GM13976 (cell line): Measurements from ENCODE around the gene DISP3.

Experiments used
- DNase-seq: peaks from one replicate; pipeline ENCODE4 v3.0.0; 2012; ENCODE audit warnings: low spot score
- CTCF ChIP-seq: IDR thresholded peaks from 2 replicates; pipeline ENCODE4 v1.5.1; 2012; ENCODE audit warnings: borderline replicate concordance, mild to moderate bottlenecking; ENCODE audit not compliant: insufficient read depth; ENCODE audit errors: extremely low read depth, missing control alignments, control extremely low read depth
- in situ Hi-C: fragments of 300-500 bp; cut with MboI; formaldehyde crosslinking; loops from one replicate; pipeline ENCODE4 v1.12.0; 2022; ENCODE audit warnings: low sequenced_read_pairs, mixed read lengths, inconsistent platforms; ENCODE audit not compliant: unreplicated experiment

DISP3 gene

DNA sequence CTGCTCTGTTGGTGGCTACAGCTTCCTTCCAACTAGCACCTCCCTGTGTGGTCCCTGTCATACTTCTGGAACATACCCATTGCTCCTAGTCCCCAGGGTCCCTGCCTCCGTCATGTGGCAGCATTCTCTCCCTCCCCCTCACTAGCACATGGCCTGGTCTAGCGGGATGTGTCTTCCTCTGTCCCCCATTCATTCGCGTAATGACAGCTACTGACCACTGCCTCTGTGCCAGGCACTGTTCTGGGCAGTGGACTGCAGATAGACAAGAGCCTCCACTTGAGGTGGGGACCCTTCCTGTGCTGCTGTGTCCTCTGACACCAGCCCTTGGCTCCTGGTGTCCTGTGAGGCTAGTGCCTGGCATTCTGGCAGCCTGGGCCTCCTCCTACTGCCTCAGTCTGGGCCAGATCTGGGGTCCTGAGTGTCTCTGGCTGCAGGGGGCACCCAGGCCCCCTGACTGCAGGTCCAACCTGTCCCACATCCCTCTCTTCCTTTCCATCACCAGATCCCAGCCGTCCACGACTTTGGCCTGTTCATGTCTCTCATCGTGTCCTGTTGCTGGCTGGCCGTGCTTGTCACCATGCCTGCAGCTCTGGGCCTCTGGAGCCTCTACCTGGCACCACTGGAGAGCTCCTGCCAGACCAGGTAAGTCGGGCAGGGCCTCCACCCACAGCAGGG is 38.1 kb downstream of the DISP3 start:
- DNase-seq, result no peak

DNA sequence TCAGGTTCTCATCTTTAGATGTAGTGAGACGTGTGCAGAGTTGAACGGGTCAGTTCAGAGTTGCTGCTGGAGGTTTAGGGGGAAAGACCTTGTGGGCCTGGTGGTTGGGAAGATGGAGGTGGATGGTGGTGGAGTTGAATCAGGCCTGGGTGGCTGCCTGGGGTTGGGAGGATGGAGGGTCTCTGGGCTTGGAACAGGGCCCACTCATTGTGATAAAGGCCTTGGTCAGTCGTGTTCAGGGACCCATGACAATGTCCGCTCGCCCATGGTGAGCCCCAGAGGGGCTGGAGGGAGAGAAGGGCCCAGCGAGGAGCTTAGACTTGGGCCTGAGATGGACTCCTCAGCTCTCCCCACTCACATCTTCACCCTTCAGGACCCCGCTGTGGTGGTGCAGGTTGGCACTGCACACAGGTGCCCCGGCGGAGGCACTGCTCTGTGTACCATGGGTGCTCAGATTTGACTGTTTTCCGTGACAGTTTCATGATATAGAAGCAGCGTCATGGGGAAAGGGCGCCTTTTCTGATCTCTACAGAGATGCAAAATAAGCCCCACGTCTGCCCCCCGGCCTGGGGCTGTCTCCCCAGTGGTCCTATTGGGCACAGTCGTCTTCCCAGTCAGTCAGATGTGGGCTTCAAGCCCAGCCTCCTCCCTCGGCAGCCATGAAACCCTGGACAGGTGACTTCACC is 39.2 kb downstream of the DISP3 start:
- DNase-seq, result no peak
- in situ Hi-C loops, result no loop called here
- no peak for TF ChIP-seq CTCF

More for the DNA sequence above, 38.1 kb downstream of the DISP3 start:
- TF ChIP-seq CTCF, result no peak
- in situ Hi-C loops, result no loop called here

DNA sequence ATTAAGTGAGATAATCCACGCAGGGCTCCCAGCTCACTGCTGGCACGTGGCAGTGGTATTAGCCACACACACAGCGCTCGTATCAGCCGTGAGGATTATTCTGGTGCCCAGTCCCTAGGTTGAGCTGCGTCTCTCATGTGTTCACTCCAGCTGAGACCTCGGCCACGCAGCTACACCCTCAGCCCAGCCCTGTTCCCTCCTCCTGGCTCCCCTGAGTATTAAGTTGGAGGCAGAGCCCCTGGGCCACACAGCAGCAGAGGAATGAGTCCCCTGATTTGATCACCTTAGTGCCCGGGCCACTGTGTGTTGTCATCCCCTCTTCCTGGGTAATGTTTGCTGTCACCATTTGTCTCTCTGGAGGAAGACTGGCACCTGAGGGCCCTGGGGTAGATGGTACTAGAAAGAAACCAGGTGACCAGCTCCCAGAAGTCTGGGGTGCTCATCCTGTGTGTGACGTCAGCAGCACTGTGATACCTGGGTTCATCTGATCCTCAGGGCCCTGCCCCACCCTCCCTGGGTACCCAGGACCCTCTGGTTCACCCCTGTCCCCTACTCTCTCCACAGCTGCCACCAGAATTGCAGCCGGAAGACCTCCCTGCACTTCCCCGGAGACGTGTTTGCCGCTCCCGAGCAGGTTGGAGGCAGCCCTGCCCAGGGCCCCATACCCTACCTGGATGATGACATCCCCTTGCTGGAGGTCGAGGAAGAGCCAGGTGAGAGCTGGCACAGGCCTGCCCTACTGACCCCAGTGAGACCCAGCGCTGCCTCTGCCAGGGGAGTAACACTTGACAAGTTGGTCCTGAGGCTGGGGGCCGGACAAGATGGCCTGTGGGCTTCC is 40.1 kb downstream of the DISP3 start:
- in situ Hi-C loops, result no loop called here
- no peak for TF ChIP-seq CTCF
- DNase-seq, result no peak

GRCh38 chr1:11519629-11520031 is 40.7 kb downstream of the DISP3 start:
- no peak for DNase-seq
- in situ Hi-C loops, result no loop called here
- no peak for TF ChIP-seq CTCF

GRCh38 chr1:11520531-11521233 is 41.7 kb downstream of the DISP3 start:
- TF ChIP-seq CTCF, result no peak
- no peak for DNase-seq
- in situ Hi-C loops, result no loop called here
